Gastroesophageal sphincter (tissue), 4 donors: ENCODE measurements around the gene CPLX4. TPM values are rescaled to one million over a fixed set of nuclear protein-coding genes. Genes with fewer than 3 reads are reported as not detected.

ENCODE experiments used
- ATAC-seq: fragments of 150-250 bp; one replicate; pipeline ENCODE4 v1.9.1; 2016; ENCODE audit warnings: mild to moderate bottlenecking, moderate library complexity
- H3K27ac ChIP-seq, 4 donors: fragments of 200-600 bp; sonication (generic) in 3 of 4; 1 replicate in 3 of 4; 2 replicates in 1 of 4; pipeline ENCODE4 v1.5.1; 2016 to 2019
- H3K27me3 ChIP-seq: fragments of 200-600 bp; sonication (generic); one replicate; pipeline ENCODE4 v1.5.1; 2019
- H3K36me3 ChIP-seq, 2 donors: fragments of 200-600 bp; sonication (generic); one replicate each; pipeline ENCODE4 v1.5.1; 2019; ENCODE audit warnings: control low read depth in 1 of 2
- H3K4me1 ChIP-seq, 3 donors: fragments of 200-600 bp; sonication (generic); 1 replicate in 2 of 3; 2 replicates in 1 of 3; pipeline ENCODE4 v1.5.1; 2016 to 2019; ENCODE audit warnings: control low read depth in 2 of 3
- H3K4me3 ChIP-seq, 2 donors: fragments of 200-600 bp; sonication (generic); one replicate each; pipeline ENCODE4 v1.5.1; 2019; ENCODE audit warnings: mild to moderate bottlenecking in 1 of 2, moderate library complexity in 1 of 2
- H3K9me3 ChIP-seq, 3 donors: fragments of 200-600 bp; sonication (generic); one replicate each; pipeline ENCODE4 v1.5.1; 2017 to 2019; ENCODE audit warnings: control low read depth in 2 of 3
- CTCF ChIP-seq, 4 experiments: fragments of 200-600 bp in 2 of 4; fragments of 450-650 bp in 2 of 4; sonication (generic) in 1 of 4; IDR thresholded peaks; one replicate each; pipeline ENCODE4 v1.5.1; 2017 to 2019; ENCODE audit warnings: antibody characterized with exemption in 4 of 4, mild to moderate bottlenecking in 2 of 4, moderate library complexity in 2 of 4
- EP300 ChIP-seq: sonication (generic); formaldehyde crosslinking; IDR thresholded peaks from one replicate; pipeline ENCODE4 v1.6.1; 2017; ENCODE audit warnings: antibody characterized with exemption, mild to moderate bottlenecking
- POLR2A ChIP-seq, 2 donors: fragments of 450-650 bp; IDR thresholded peaks; one replicate each; pipeline ENCODE4 v1.6.1; 2017; ENCODE audit warnings: antibody characterized with exemption in 2 of 2, mild to moderate bottlenecking in 2 of 2, moderate library complexity in 1 of 2
- POLR2AphosphoS5 ChIP-seq: sonication (generic); formaldehyde crosslinking; IDR thresholded peaks from one replicate; pipeline ENCODE4 v1.6.1; 2017; ENCODE audit warnings: antibody characterized with exemption
- WGBS, 2 donors: methylation state at CpG; one replicate each; pipeline ENCODE4 v1.1.5; 2018; ENCODE audit warnings: low coverage in 1 of 2; 5-methylcytosine and 5-hydroxymethylcytosine counted together
- total RNA-seq, 4 donors: library from RNA; depleted of rRNA; stranded (reverse); fragments of >200 nt; gene quantifications; one replicate each; pipeline ENCODE4 v1.1.0, GENCODE V29; 2016

Gene CPLX4
- total RNA-seq, 4 donors from 2014 or later: not detected

GRCh38 chr18:59278793-59279192 lies 39.7 kb downstream of the CPLX4 start:
- Histone ChIP-seq H3K36me3 (no peaks in the 10 kb centered on the region), H3K4me1 (peaks cover 0 to 5% (median 1%) of the 10 kb centered on the region in 3 donors), H3K27me3 (peaks cover 93% of the 10 kb centered on the region), H3K27ac (no peak overlapping the region), H3K4me3 (no peak overlapping the region), H3K9me3 (no peaks in the 10 kb centered on the region)
- no peak for ATAC-seq
- TF ChIP-seq CTCF (IDR thresholded peaks at IDR 0.05) (no peak), POLR2A (IDR thresholded peaks at IDR 0.05) (no peak), EP300 (no peak), POLR2AphosphoS5 (no peak)
- WGBS, 2 donors: 51 to 77% methylated on average over 5 of the region's 5 CpGs

- Histone ChIP-seq H3K36me3 (no peaks in the 10 kb centered on the region), H3K4me1 (peaks cover 0 to 25% (median 15%) of the 10 kb centered on the region in 3 donors)
- no peak for TF ChIP-seq CTCF (IDR thresholded peaks at IDR 0.05)
- TF ChIP-seq POLR2A (IDR thresholded peaks at IDR 0.05): no peak
- no peak for TF ChIP-seq EP300
- TF ChIP-seq POLR2AphosphoS5: no peak
These were observed 42.4 kb downstream of the CPLX4 start for GRCh38 chr18:59276047-59276446.

GRCh38 chr18:59275406-59275949 lies 43.0 kb downstream of the CPLX4 start:
- Histone ChIP-seq H3K27me3 (peaks cover 98% of the 10 kb centered on the region), H3K9me3 (no peaks in the 10 kb centered on the region), H3K4me1 (peaks cover 0 to 25% (median 15%) of the 10 kb centered on the region in 3 donors), H3K4me3 (no peak overlapping the region), H3K27ac (no peak overlapping the region), H3K36me3 (no peaks in the 10 kb centered on the region)
- ATAC-seq: no peak
- 41 to 48% methylated on average over 3 to 5 of the region's 6 CpGs for WGBS, 2 donors
- TF ChIP-seq CTCF (IDR thresholded peaks at IDR 0.05) (no peak), EP300 (no peak), POLR2AphosphoS5 (no peak), POLR2A (IDR thresholded peaks at IDR 0.05) (no peak)

More at GRCh38 chr18:59276047-59276446, 42.4 kb downstream of the CPLX4 start:
- Histone ChIP-seq H3K27me3 (peaks cover 98% of the 10 kb centered on the region), H3K27ac (no peak overlapping the region), H3K4me3 (no peak overlapping the region), H3K9me3 (no peaks in the 10 kb centered on the region)
- no peak for ATAC-seq
- 14% methylated on average over 4 of the region's 5 CpGs; no CpG with 5 or more reads in 1 of the 2 donors for WGBS, 2 donors

- TF ChIP-seq CTCF (IDR thresholded peaks at IDR 0.05): no peak
- no peak for TF ChIP-seq POLR2AphosphoS5
- TF ChIP-seq EP300: no peak
- no peak for TF ChIP-seq POLR2A (IDR thresholded peaks at IDR 0.05)
- 0 to 19% methylated on average over 1 to 9 of the region's 18 CpGs for WGBS, 2 donors
- ATAC-seq: no peak
- Histone ChIP-seq H3K36me3 (no peaks in the 10 kb centered on the region), H3K27me3 (peaks cover 98% of the 10 kb centered on the region), H3K27ac (no peak overlapping the region), H3K4me1 (peaks cover 0 to 27% (median 15%) of the 10 kb centered on the region in 3 donors), H3K9me3 (no peaks in the 10 kb centered on the region), H3K4me3 (no peak overlapping the region)
These were observed 43.9 kb downstream of the CPLX4 start for GRCh38 chr18:59274533-59274928.
